H7 (cell line): ENCODE data around the gene FRY. TPM values are rescaled to one million over a fixed set of nuclear protein-coding genes. Genes with fewer than 3 reads are reported as not detected.
"Not testable (repeated sequence)": the region's sequence is repeated elsewhere in the genome, so short reads cannot be mapped to it uniquely, and the experiment has no call there.

Source experiments
- DNase-seq: peaks from one replicate; pipeline ENCODE4 v3.0.0; 2012
- H3K27me3 ChIP-seq: 2 replicates; pipeline ENCODE4 v1.6.0; 2011; ENCODE audit warnings: mild to moderate bottlenecking, low read length; ENCODE audit not compliant: control insufficient read depth, insufficient read depth
- H3K36me3 ChIP-seq: replicated peaks from 2 replicates; pipeline ENCODE4 v1.5.1; 2011; ENCODE audit warnings: low read length; ENCODE audit not compliant: control insufficient read depth, insufficient read depth
- H3K4me3 ChIP-seq: 2 replicates; pipeline ENCODE4 v1.5.1; 2011; ENCODE audit warnings: low read depth, mild to moderate bottlenecking, control low read depth, low read length, moderate library complexity; ENCODE audit not compliant: insufficient read depth
- total RNA-seq: library from RNA; depleted of rRNA; stranded (reverse); fragments of >200 nt; shearing (Covaris generic); gene quantifications from 2 replicates; pipeline ENCODE4 v1.2.3, GENCODE V29; 2014

Gene FRY
- total RNA-seq, 1 experiment from 2014 or later: 0.35 TPM

- no peaks in the 10 kb centered on the region for H3K36me3 ChIP-seq
- H3K27me3 ChIP-seq: no peaks in the 10 kb centered on the region
- no peak overlapping the region for H3K4me3 ChIP-seq
- DNase-seq: no peak
These were observed 9.1 kb downstream of the FRY start for GRCh38 chr13:32040689-32041088.

GRCh38 chr13:32041429-32041828, 9.9 kb downstream of the FRY start:
- no peak for DNase-seq
- Histone ChIP-seq H3K36me3 (no peaks in the 10 kb centered on the region), H3K4me3 (no peak overlapping the region), H3K27me3 (no peaks in the 10 kb centered on the region)

GRCh38 chr13:32042551-32042950, 11.0 kb downstream of the FRY start:
- H3K4me3 ChIP-seq: no peak overlapping the region
- H3K36me3 ChIP-seq: no peaks in the 10 kb centered on the region
- no peaks in the 10 kb centered on the region for H3K27me3 ChIP-seq
- no peak for DNase-seq

- no peak for DNase-seq
- H3K36me3 ChIP-seq: no peaks in the 10 kb centered on the region
- no peaks in the 10 kb centered on the region for H3K27me3 ChIP-seq
- H3K4me3 ChIP-seq: no peak overlapping the region
These were observed 12.9 kb downstream of the FRY start for GRCh38 chr13:32044446-32044845.

GRCh38 chr13:32045537-32045936, 14.0 kb downstream of the FRY start:
- no peaks in the 10 kb centered on the region for H3K36me3 ChIP-seq

GRCh38 chr13:32045982-32046785, 14.6 kb downstream of the FRY start:
- DNase-seq: no peak
- H3K4me3 ChIP-seq: no peak overlapping the region

More at GRCh38 chr13:32045537-32045936, 14.0 kb downstream of the FRY start:
- H3K27me3 ChIP-seq: no peaks in the 10 kb centered on the region
- DNase-seq: no peak
- no peak overlapping the region for H3K4me3 ChIP-seq

GRCh38 chr13:32047088-32047487, 15.5 kb downstream of the FRY start:
- no peaks in the 10 kb centered on the region for H3K36me3 ChIP-seq
- no peaks in the 10 kb centered on the region for H3K27me3 ChIP-seq
- H3K4me3 ChIP-seq: no peak overlapping the region
- DNase-seq: no peak

More at GRCh38 chr13:32045982-32046785, 14.6 kb downstream of the FRY start:
- no peaks in the 10 kb centered on the region for H3K36me3 ChIP-seq
- H3K27me3 ChIP-seq: no peaks in the 10 kb centered on the region

GRCh38 chr13:32047793-32048192, 16.2 kb downstream of the FRY start:
- DNase-seq: no peak
- H3K36me3 ChIP-seq: no peaks in the 10 kb centered on the region
- H3K27me3 ChIP-seq: no peaks in the 10 kb centered on the region

GRCh38 chr13:32048816-32049215, 17.2 kb downstream of the FRY start:
- H3K27me3 ChIP-seq: no peaks in the 10 kb centered on the region
- H3K4me3 ChIP-seq: no peak overlapping the region

More at GRCh38 chr13:32047793-32048192, 16.2 kb downstream of the FRY start:
- H3K4me3 ChIP-seq: no peak overlapping the region

GRCh38 chr13:32051156-32051555, 19.6 kb downstream of the FRY start:
- DNase-seq: no peak
- Histone ChIP-seq H3K36me3 (no peaks in the 10 kb centered on the region), H3K27me3 (no peaks in the 10 kb centered on the region), H3K4me3 (no peak overlapping the region)

More at GRCh38 chr13:32048816-32049215, 17.2 kb downstream of the FRY start:
- DNase-seq: no peak
- H3K36me3 ChIP-seq: no peaks in the 10 kb centered on the region

- H3K36me3 ChIP-seq: no peaks in the 10 kb centered on the region
- no peak overlapping the region for H3K4me3 ChIP-seq
- no peaks in the 10 kb centered on the region for H3K27me3 ChIP-seq
- DNase-seq: no peak
These were observed 24.7 kb downstream of the FRY start for GRCh38 chr13:32056316-32056715.

- H3K36me3 ChIP-seq, H3K4me3 ChIP-seq, H3K27me3 ChIP-seq, DNase-seq: not testable (repeated sequence)
These were observed 25.8 kb downstream of the FRY start for GRCh38 chr13:32057325-32057724.

GRCh38 chr13:32059511-32059984, 28.0 kb downstream of the FRY start:
- Histone ChIP-seq H3K4me3 (no peak overlapping the region), H3K27me3 (no peaks in the 10 kb centered on the region), H3K36me3 (no peaks in the 10 kb centered on the region)
- DNase-seq: no peak

- Histone ChIP-seq H3K36me3 (no peaks in the 10 kb centered on the region), H3K4me3 (no peak overlapping the region), H3K27me3 (no peaks in the 10 kb centered on the region)
- no peak for DNase-seq
These were observed 28.9 kb downstream of the FRY start for GRCh38 chr13:32060401-32060878.

- DNase-seq: no peak
- H3K27me3 ChIP-seq: no peaks in the 10 kb centered on the region
- H3K36me3 ChIP-seq: no peaks in the 10 kb centered on the region
- no peak overlapping the region for H3K4me3 ChIP-seq
These were observed 32.2 kb downstream of the FRY start for GRCh38 chr13:32063619-32064233.
